H9 (cell line): Measurements from ENCODE around the gene CHCHD6. TPM values are rescaled to one million over a fixed set of nuclear protein-coding genes. Genes with fewer than 3 reads are reported as not detected.

Source experiments
- DNase-seq: peaks from one replicate; pipeline ENCODE4 v3.0.0-alpha.2; 2017
- H2AFZ ChIP-seq: one replicate; pipeline ENCODE4 v1.6.1; 2013; ENCODE audit warnings: mild to moderate bottlenecking, low read length, control low read depth, moderate library complexity
- H2AK5ac ChIP-seq: 2 replicates; pipeline ENCODE4 v1.6.1; 2013; ENCODE audit warnings: low read length, control low read depth, mixed read lengths; ENCODE audit not compliant: insufficient read length
- H2BK120ac ChIP-seq: one replicate; pipeline ENCODE4 v1.6.1; 2013; ENCODE audit warnings: low read depth, mild to moderate bottlenecking, low read length, control low read depth, inconsistent platforms; ENCODE audit not compliant: poor library complexity, severe bottlenecking
- H2BK12ac ChIP-seq: 2 replicates; pipeline ENCODE4 v1.6.1; 2013; ENCODE audit warnings: low read length, control low read depth, mixed read lengths, low read depth; ENCODE audit not compliant: insufficient read length
- H2BK15ac ChIP-seq: 2 replicates; pipeline ENCODE4 v1.6.1; 2013; ENCODE audit warnings: low read depth, low read length, control low read depth
- H2BK20ac ChIP-seq: one replicate; pipeline ENCODE4 v1.6.1; 2013; ENCODE audit warnings: low read depth, mild to moderate bottlenecking, low read length, control low read depth, inconsistent platforms; ENCODE audit not compliant: poor library complexity, severe bottlenecking
- H2BK5ac ChIP-seq: 2 replicates; pipeline ENCODE4 v1.6.1; 2013; ENCODE audit warnings: low read length, control low read depth, mixed read lengths; ENCODE audit not compliant: insufficient read length
- H3K14ac ChIP-seq: 2 replicates; pipeline ENCODE4 v1.6.1; 2013; ENCODE audit warnings: low read length, control low read depth; ENCODE audit not compliant: insufficient read depth
- H3K18ac ChIP-seq: 2 replicates; pipeline ENCODE4 v1.6.1; 2013; ENCODE audit warnings: low read depth, mild to moderate bottlenecking, mixed read lengths, low read length, control low read depth; ENCODE audit not compliant: insufficient read length
- H3K23ac ChIP-seq: 2 replicates; pipeline ENCODE4 v1.6.1; 2013; ENCODE audit warnings: low read length, control low read depth, mixed read lengths, low read depth; ENCODE audit not compliant: insufficient read length
- H3K23me2 ChIP-seq: 2 replicates; pipeline ENCODE4 v1.6.1; 2013; ENCODE audit warnings: low read depth, mild to moderate bottlenecking, mixed read lengths, low read length, control low read depth; ENCODE audit not compliant: insufficient read length, poor library complexity, severe bottlenecking
- H3K27ac ChIP-seq: 2 replicates; pipeline ENCODE4 v1.5.1; 2013; ENCODE audit warnings: low read length, control low read depth, mixed read lengths, low read depth; ENCODE audit not compliant: insufficient read length
- H3K27me3 ChIP-seq: 2 replicates; pipeline ENCODE4 v1.6.1; 2013; ENCODE audit warnings: low read length, control low read depth, inconsistent platforms; ENCODE audit not compliant: insufficient read depth
- H3K4ac ChIP-seq: 2 replicates; pipeline ENCODE4 v1.6.1; 2013; ENCODE audit warnings: low read depth, mild to moderate bottlenecking, control low read depth, inconsistent platforms, low read length, moderate library complexity
- H3K4me1 ChIP-seq: 2 replicates; pipeline ENCODE4 v1.6.1; 2013; ENCODE audit warnings: low read length, control low read depth, inconsistent platforms; ENCODE audit not compliant: insufficient read depth
- H3K4me2 ChIP-seq: 2 replicates; pipeline ENCODE4 v1.6.1; 2013; ENCODE audit warnings: low read length, control low read depth, mixed read lengths; ENCODE audit not compliant: insufficient read length, insufficient read depth
- H3K56ac ChIP-seq: 2 replicates; pipeline ENCODE4 v1.6.1; 2013; ENCODE audit warnings: low read depth, mild to moderate bottlenecking, mixed read lengths, low read length, control low read depth; ENCODE audit not compliant: insufficient read length
- H3K79me1 ChIP-seq: 2 replicates; pipeline ENCODE4 v1.6.1; 2013; ENCODE audit warnings: low read depth, mild to moderate bottlenecking, moderate library complexity, low read length, control low read depth, inconsistent platforms; ENCODE audit not compliant: insufficient read depth, poor library complexity, severe bottlenecking
- H3K79me2 ChIP-seq: 2 replicates; pipeline ENCODE4 v1.6.1; 2013; ENCODE audit warnings: low read length, control low read depth, inconsistent platforms; ENCODE audit not compliant: insufficient read depth
- H3K9ac ChIP-seq: 2 replicates; pipeline ENCODE4 v1.6.1; 2013; ENCODE audit warnings: low read length, control low read depth, mixed read lengths; ENCODE audit not compliant: insufficient read length; ENCODE audit errors: extremely low read depth
- H3K9me3 ChIP-seq: one replicate; pipeline ENCODE4 v1.6.1; 2013; ENCODE audit warnings: low read depth, low read length, inconsistent platforms; ENCODE audit not compliant: control insufficient read depth
- H3T11ph ChIP-seq: one replicate; pipeline ENCODE4 v1.6.1; 2013; ENCODE audit warnings: mild to moderate bottlenecking, low read length, control low read depth, inconsistent platforms
- H4K20me1 ChIP-seq: one replicate; pipeline ENCODE4 v1.6.1; 2013; ENCODE audit not compliant: control insufficient read depth, insufficient read length, insufficient read depth
- H4K5ac ChIP-seq: 2 replicates; pipeline ENCODE4 v1.6.1; 2013; ENCODE audit warnings: low read depth, mild to moderate bottlenecking, mixed read lengths, low read length, control low read depth; ENCODE audit not compliant: insufficient read length
- H4K8ac ChIP-seq: replicated peaks from 2 replicates; pipeline ENCODE4 v1.6.1; 2013; ENCODE audit warnings: low read length, control low read depth, mixed read lengths, low read depth; ENCODE audit not compliant: insufficient read length
- H4K91ac ChIP-seq: 2 replicates; pipeline ENCODE4 v1.6.1; 2013; ENCODE audit warnings: low read depth, mild to moderate bottlenecking, moderate library complexity, mixed read lengths, low read length, control low read depth; ENCODE audit not compliant: insufficient read length
- H3K27ac Mint-ChIP-seq, 3 experiments: 2 replicates in 2 of 3; 3 replicates in 1 of 3; pipeline ENCODE4 v1.8.0; 2020 to 2021; ENCODE audit warnings: mixed read lengths in 3 of 3, mild to moderate bottlenecking in 1 of 3, moderate library complexity in 1 of 3
- H3K27me3 Mint-ChIP-seq: 2 replicates; pipeline ENCODE4 v1.8.0; 2021; ENCODE audit warnings: low read depth, mild to moderate bottlenecking, moderate library complexity, mixed read lengths
- H3K36me3 Mint-ChIP-seq, 3 experiments: 2 replicates in 2 of 3; 3 replicates in 1 of 3; pipeline ENCODE4 v1.8.0; 2020 to 2021; ENCODE audit warnings: low read depth in 3 of 3, mixed read lengths in 3 of 3; ENCODE audit not compliant: insufficient read depth in 1 of 3
- H3K4me1 Mint-ChIP-seq, 2 experiments: 2 replicates each; pipeline ENCODE4 v1.8.0; 2020; ENCODE audit warnings: mixed read lengths in 2 of 2
- H3K4me3 Mint-ChIP-seq, 2 experiments: 2 replicates in 1 of 2; 3 replicates in 1 of 2; pipeline ENCODE4 v1.8.0; 2020 to 2021; ENCODE audit warnings: mild to moderate bottlenecking in 2 of 2, mixed read lengths in 2 of 2, moderate library complexity in 1 of 2
- H3K9me3 Mint-ChIP-seq, 2 experiments: 2 replicates in 1 of 2; 3 replicates in 1 of 2; pipeline ENCODE4 v1.8.0; 2020; ENCODE audit warnings: mild to moderate bottlenecking in 2 of 2, mixed read lengths in 2 of 2, moderate library complexity in 1 of 2
- CTCF ChIP-seq: fragments of 200-600 bp; sonication (generic); conservative IDR thresholded peaks from 3 replicates; pipeline ENCODE4 v1.8.0; 2021; ENCODE audit warnings: antibody characterized with exemption, mild to moderate bottlenecking
- WGBS: extraction: QIAGEN DNeasy Blood & Tissue Kit; methylation state at CpG from one replicate; pipeline ENCODE4 v1.1.7; 2013; ENCODE audit warnings: missing lambda C conversion rate, low lambda C conversion rate, mixed read lengths; ENCODE audit not compliant: insufficient read length; ENCODE audit errors: extremely low coverage; 5-methylcytosine and 5-hydroxymethylcytosine counted together
- total RNA-seq: library from RNA; stranded (reverse); gene quantifications from 2 replicates; pipeline ENCODE4 v1.2.1, GENCODE V29; 2021

Gene CHCHD6
- total RNA-seq, 1 experiment from 2014 or later, result 34.2 TPM

GRCh38 chr3:126755866-126756265 lies 51.8 kb downstream of the CHCHD6 start:
- H3K9ac ChIP-seq, result no peak overlapping the region
- H3K9me3 ChIP-seq, result no peaks in the 10 kb centered on the region
- H3K23me2 ChIP-seq, result no peaks in the 10 kb centered on the region
- no peak overlapping the region for H3K27ac ChIP-seq
- no peaks in the 10 kb centered on the region for H3K27me3 ChIP-seq
- no peak overlapping the region for H2BK120ac ChIP-seq
- Mint-ChIP-seq H3K27me3 (no peaks in the 10 kb centered on the region; the same call in 1 of the 2 replicates), H3K36me3 (no peaks in the 10 kb centered on the region; a peak in 1 of 7 replicates), H3K27ac (no peak overlapping the region), H3K4me3 (no peak overlapping the region), H3K9me3 (no peaks in the 10 kb centered on the region), H3K4me1 (peaks cover 22 to 25% of the 10 kb centered on the region in 2 experiments)
- H3K4ac ChIP-seq, result no peak overlapping the region
- H4K91ac ChIP-seq, result no peak overlapping the region
- H4K20me1 ChIP-seq, result no peaks in the 10 kb centered on the region
- H2BK20ac ChIP-seq, result no peak overlapping the region
- peaks cover 5% of the 10 kb centered on the region; the same call in 1 of the 2 replicates for H3K4me1 ChIP-seq
- H2AK5ac ChIP-seq, result no peak overlapping the region
- WGBS, result no CpG with 5 or more reads among the region's 5 CpGs
- H3K79me1 ChIP-seq, result no peaks in the 10 kb centered on the region
- no peak overlapping the region for H4K8ac ChIP-seq
- no peak overlapping the region for H2BK15ac ChIP-seq
- no peak for TF ChIP-seq CTCF
- H2BK5ac ChIP-seq, result no peak overlapping the region
- no peak overlapping the region for H3K56ac ChIP-seq
- no peak overlapping the region for H3K23ac ChIP-seq
- H3K14ac ChIP-seq, result no peak overlapping the region; the same call in 1 of the 2 replicates
- H3K79me2 ChIP-seq, result peaks cover 1% of the 10 kb centered on the region; the same call in 1 of the 2 replicates
- no peak overlapping the region for H3K18ac ChIP-seq
- no peak overlapping the region for H4K5ac ChIP-seq
- no peak overlapping the region for H3T11ph ChIP-seq
- no peak overlapping the region for H2BK12ac ChIP-seq
- no peak overlapping the region for H3K4me2 ChIP-seq
- no peak for DNase-seq
- H2AFZ ChIP-seq, result no peak overlapping the region
